LNCaP clone FGC (cell line): ENCODE measurements around the gene PRIMPOL.

Experiments used
- DNase-seq: peaks from one replicate; pipeline ENCODE4 v3.0.0-alpha.2; 2011; ENCODE audit warnings: low read depth
- H3K4me3 ChIP-seq: 2 replicates; pipeline ENCODE4 v1.5.1; 2011; ENCODE audit warnings: mild to moderate bottlenecking, low read depth, low read length, control low read depth
- TF ChIP-seq, protein P1 (sequence below): IDR thresholded peaks from 2 replicates; pipeline ENCODE4 v1.5.1; 2012; ENCODE audit warnings: mild to moderate bottlenecking; ENCODE audit not compliant: control insufficient read depth, insufficient read depth; ENCODE audit errors: extremely low read depth

PRIMPOL gene

DNA sequence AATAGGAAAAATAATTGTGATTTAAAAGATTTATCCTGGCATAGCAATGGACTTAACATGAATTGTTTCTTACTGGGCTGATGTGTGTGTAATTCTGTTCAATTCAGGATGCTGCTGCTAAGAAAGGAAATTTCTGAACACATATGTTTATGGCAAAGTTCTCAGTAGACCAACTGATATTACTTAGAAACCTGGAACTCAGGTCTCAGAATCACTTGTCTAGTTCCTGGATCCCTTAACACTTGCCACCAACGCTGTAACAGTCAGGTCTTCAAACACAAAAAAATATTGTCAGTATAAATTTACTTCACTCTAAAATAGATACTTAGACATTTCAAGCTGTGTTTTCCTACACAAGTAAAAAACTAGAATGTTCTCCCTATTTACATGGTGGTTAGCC, 5.8 kb upstream of the PRIMPOL start:
- TF ChIP-seq, protein P1, sequence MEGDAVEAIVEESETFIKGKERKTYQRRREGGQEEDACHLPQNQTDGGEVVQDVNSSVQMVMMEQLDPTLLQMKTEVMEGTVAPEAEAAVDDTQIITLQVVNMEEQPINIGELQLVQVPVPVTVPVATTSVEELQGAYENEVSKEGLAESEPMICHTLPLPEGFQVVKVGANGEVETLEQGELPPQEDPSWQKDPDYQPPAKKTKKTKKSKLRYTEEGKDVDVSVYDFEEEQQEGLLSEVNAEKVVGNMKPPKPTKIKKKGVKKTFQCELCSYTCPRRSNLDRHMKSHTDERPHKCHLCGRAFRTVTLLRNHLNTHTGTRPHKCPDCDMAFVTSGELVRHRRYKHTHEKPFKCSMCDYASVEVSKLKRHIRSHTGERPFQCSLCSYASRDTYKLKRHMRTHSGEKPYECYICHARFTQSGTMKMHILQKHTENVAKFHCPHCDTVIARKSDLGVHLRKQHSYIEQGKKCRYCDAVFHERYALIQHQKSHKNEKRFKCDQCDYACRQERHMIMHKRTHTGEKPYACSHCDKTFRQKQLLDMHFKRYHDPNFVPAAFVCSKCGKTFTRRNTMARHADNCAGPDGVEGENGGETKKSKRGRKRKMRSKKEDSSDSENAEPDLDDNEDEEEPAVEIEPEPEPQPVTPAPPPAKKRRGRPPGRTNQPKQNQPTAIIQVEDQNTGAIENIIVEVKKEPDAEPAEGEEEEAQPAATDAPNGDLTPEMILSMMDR, result no peak
- no peak overlapping the region for H3K4me3 ChIP-seq
- DNase-seq, result no peak

DNA sequence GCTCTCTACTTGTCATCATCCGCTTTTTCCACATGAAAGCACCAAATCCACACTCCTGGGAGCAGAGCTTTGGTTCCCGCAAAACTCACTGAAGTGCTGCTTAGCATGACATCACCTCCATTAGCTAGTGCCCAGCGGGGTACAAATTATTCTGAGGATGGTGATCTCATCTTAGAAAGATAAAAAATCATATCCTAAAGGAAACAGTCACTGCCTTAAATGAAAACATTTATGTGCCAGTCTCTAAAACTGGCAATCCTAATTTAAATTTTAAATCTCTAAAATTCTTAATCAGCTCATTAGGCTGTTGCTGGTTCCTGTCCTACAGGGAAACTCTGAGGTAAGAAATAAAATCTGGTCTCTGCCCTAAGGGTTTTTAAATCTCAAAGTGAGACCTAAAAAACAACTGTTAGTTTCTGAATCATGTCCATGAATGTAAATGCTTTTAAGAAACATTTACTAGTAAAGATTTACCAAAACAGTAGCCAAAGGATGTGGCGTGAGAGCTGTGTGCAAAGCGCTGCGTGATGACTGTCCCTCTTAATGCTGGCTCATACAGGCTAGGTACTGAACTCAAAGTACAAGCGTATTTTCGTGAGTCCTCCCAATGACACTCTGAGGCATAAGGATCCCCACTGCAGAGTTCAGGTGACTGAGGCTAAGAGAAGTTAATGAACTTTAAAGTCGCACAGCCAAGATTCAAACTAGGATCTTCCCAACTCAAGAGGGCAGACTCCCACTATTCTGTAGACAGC, 4.8 kb upstream of the PRIMPOL start:
- TF ChIP-seq, protein P1, result no peak
- DNase-seq, result no peak
- H3K4me3 ChIP-seq, result no peak overlapping the region

DNA sequence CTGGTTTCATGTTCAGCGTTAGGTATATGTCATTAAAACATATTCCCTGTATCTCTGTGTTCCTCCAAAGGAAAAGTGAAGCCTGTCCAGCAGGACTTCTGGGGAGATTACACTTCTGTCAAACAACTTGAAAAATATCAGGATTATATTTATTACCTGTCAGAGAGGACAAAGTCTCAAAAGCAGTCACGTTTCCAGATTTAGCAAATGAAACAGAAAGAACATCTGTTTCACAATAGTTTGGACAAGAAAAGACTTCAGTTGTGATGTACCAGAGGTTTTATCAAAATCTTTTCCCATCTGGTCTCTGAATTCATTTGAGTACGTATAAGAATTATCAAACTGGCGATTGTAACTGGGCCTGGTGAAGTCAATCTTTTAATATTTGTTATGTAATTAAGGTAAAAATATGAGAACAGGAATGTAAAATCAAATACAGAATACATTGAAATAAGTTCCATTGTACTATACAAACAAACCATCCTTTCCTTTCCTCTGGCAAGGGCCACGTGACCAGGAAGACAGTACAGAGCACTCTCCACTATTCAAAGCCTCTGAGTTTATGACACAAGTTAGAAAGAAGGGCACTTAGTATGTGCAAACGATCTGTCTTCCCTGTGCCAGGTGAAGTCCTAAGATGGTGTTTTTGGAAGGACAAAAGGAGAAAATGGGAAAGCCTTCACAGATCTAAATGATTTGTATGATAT, 3.5 kb upstream of the PRIMPOL start:
- H3K4me3 ChIP-seq, result no peak overlapping the region
- TF ChIP-seq, protein P1, result no peak
- no peak for DNase-seq

DNA sequence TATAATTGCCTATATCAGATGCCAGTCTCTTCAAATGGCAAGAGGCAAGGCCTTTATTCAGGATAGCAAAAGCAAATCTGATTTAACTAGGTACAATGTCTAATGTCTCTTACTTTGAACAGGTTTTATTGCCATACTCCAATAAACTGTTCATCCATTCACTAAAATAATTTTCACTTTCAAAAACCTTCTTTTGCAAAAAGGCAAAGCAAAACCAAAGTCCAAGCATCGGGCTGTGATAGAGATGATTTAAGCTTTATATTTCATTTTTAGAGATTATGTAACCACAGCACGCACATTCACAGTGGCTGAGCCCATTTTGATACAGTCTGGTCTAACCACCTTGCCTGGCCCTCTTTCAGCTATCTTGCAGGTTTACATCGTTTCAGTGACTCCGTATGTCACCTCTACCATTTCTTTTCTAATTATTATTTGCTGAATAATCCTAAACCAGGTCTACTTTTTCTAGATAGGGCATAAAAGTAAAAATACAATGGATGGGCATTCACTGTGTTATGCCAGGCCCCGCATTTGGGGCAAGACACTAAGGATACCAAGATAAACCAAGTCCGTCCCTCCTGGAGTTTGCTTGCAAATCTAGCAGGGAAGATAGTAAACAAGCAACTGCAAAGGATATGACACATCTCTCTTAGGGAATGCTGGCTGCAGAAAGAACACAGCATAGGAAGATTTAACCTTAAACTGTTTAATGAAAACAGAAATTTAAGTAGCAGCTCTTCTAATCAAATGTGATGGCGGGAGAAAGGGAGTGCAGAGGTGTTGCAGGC, 2.1 kb upstream of the PRIMPOL start:
- TF ChIP-seq, protein P1, result no peak
- H3K4me3 ChIP-seq, result peak overlapping the region; percentile 81
- no peak for DNase-seq

DNA sequence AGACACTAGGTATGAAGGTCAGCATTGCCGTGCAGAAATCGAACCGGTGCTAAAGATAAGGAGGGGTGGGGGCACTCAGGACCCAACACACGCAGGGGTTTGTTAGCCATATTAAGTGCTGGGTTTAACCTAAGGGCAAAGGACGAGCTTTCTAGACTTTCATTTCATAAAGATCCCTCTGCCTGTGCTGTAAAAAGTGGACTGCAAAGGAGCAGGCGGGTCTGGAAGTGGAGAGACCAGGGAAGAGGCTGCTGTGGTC, 1.6 kb upstream of the PRIMPOL start:
- H3K4me3 ChIP-seq, result peak overlapping the region; percentile 81
- no peak for DNase-seq
- TF ChIP-seq, protein P1, result no peak

DNA sequence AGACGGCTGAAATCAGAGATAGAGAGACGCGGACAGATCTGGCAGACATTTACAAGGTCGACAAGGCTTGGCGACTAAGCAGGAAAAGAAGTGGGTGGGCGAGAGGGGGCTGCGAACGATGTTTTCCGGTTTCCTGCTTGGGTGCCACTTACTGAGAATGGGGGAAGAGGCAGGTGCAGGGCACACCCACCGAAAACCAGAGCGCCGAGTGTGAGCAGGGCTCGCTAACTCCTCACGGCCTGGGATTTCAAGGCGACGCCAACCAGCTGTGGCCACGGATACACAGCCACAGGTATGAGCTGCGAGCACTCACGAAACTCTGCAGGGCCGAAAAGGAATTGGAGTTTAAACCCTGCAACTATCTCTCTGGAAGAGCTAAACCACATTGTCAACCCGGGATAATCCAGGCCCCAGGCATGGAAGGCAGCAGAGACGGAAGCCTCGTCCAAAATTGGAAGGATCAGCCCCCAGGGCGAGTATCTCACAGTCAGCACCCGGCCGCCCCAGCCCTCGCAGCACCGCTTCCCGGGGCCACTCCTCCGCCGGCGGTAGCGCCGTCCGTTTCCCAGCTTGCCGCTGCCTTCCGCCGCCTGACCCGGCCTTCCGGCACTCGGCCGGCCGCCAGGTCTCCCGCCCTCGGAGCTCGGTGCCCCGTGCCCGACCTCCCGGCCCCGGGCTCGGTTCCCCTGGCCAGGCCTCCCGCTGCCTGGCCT, 1.1 kb upstream of the PRIMPOL start:
- peak overlapping the region; percentile 81 for H3K4me3 ChIP-seq
- DNase-seq, result no peak
- TF ChIP-seq, protein P1, result no peak
